AG04450 (cell line): ENCODE measurements around the gene SART3. TPM values are rescaled to one million over a fixed set of nuclear protein-coding genes. Genes with fewer than 3 reads are reported as not detected.

Experiments used
- polyA plus RNA-seq: library from polyadenylated mRNA; depleted of rRNA; stranded (reverse); fragments of >200 nt; gene quantifications from 2 replicates; pipeline ENCODE4 v1.2.3, GENCODE V29; 2011; rRNA removed

The SART3 gene
- polyA plus RNA-seq, 1 experiment, result 23.9 TPM

Other genes with a start within 250 kb of the SART3 start
- 0.04 and 0.12 TPM in 2 replicates for gene CMKLR1, start 221.9 kb downstream of the SART3 start, polyA plus RNA-seq
- gene FICD, start 45.9 kb downstream of the SART3 start, polyA plus RNA-seq, result 1.4 and 2.9 TPM in 2 replicates
- 164 and 184 TPM in 2 replicates for gene ISCU, start 1.4 kb upstream of the SART3 start, polyA plus RNA-seq
- 60.3 and 67.0 TPM in 2 replicates for gene TMEM119, start 36.9 kb upstream of the SART3 start, polyA plus RNA-seq
- 6.1 and 9.8 TPM in 2 replicates for gene SELPLG, start 72.7 kb upstream of the SART3 start, polyA plus RNA-seq
- 596 and 687 TPM in 2 replicates for gene CORO1C, start 170.3 kb upstream of the SART3 start, polyA plus RNA-seq